Endometrium (tissue), 2 donors: ENCODE measurements around the gene OSBPL8.

ENCODE experiments used
- FAIRE-seq: peaks from 2 replicates; lab custom pipeline; 2012; peaks lifted over from hg19 to GRCh38; lab: Jason Lieb, UNC
- donor health status: control.
- donor health status: control.

The OSBPL8 gene

DNA sequence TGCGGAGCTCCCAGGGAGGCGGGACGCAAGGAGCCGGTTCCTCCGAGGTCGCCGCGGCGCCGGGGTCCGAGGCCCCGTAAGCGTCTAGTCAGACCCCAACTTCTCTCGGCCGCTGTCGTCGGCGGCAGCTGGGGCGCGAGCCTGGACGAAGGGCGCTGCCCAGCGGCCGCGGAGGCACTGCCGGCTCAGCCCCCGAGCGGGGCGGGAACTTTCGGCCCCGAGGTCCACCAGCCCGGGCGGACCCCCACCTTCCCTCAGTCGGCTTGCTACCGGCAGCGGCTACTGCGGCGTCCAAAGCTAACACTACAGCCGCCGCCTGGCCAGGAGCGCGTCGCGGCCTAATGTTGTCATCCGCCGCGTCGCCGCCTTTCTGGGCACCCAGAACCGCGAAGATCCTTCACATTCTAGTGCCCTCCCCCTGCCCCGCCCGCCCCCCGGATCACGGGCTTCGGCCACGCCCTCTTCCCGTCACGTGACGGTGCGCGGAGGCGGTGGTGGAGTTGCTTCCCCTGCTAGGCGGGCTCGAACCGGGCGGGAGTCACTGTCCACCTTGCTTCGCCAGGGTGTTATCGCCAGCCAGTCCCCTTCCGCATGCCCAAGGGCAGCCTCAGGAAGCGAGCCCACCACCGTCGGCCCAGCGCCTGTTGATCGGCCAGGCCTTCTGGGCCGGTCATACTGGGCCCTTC lies at the start of gene OSBPL8:
TSS of gene OSBPL8 (minus strand) at position 372 of the 686 bp plus-strand sequence. CDS start 72,220 bp downstream, outside the sequence.
- no peak for FAIRE-seq

GRCh38 chr12:76608070-76608469 lies 48.5 kb upstream of the OSBPL8 start:
- no peak for FAIRE-seq

- FAIRE-seq, result no peak
Observed at GRCh38 chr12:76595056-76595455, 35.5 kb upstream of the OSBPL8 start.

- no peak for FAIRE-seq
Observed at GRCh38 chr12:76591476-76591875, 31.9 kb upstream of the OSBPL8 start.

GRCh38 chr12:76590131-76590530 lies 30.6 kb upstream of the OSBPL8 start:
- no peak for FAIRE-seq

DNA sequence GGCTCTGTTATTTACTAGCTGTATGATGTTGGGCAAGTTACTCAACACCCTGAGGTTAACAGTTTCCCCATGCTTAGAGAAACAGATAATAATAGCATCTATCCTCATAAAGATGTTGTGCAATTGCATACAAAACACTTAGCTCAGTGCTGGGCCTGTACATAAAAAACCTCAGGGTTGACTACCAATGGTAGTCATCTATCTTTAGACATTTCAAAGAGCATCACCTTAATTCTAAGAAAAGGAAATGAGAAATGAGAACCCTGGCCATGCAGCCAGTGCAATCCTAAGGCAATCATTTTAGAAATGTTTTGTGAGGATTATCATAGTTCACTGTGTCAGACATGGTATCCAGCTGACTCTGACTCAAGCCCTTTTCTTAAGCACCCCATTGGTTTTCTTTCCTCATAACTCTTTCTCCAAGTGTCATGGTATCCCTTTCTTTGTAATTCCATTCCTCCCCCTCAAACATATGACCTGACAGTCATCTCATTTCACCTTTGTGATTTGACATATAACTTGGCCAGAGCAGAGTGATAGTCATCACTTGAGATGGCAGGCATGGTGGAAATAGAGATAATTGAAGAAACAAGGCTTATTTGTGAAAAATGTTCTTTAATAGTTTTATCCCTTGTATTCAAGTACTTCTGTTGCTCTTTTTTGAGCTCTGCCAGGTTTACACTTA lies 29.5 kb upstream of the OSBPL8 start:
- FAIRE-seq, result no peak

DNA sequence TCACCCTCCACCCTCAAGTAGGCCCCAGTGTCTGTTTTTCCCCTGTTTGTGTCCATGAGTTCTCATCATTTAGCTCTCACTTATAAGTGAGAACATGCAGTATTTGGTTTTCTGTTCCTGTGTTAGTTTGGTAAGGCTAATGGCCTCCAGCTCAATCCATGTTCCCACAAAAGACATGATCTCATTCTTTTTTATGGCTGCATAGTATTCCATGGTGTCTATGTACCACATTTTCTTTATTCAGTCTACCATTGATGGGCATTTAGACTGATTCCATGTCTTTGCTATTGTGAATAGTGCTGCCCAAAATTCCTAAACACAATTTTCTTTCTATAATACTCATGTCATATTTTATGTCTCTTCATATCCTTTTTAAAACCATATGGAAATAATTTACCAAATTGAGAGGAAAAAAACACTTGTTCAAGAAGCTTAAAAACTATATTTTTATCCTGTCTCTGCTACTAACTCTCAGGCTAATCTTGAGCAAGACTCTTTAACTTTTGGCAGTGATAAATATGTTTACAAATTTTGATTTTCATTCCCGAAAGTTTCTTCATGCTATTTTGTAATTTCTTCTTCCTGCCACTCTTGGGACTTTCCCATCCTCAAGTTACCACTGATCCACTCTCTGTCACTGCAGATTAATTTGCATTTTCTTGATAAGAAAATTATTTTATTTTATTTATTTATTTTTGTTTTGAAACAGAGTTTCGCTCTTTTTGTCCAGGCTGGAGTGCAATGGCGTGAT lies 28.0 kb upstream of the OSBPL8 start:
- no peak for FAIRE-seq

DNA sequence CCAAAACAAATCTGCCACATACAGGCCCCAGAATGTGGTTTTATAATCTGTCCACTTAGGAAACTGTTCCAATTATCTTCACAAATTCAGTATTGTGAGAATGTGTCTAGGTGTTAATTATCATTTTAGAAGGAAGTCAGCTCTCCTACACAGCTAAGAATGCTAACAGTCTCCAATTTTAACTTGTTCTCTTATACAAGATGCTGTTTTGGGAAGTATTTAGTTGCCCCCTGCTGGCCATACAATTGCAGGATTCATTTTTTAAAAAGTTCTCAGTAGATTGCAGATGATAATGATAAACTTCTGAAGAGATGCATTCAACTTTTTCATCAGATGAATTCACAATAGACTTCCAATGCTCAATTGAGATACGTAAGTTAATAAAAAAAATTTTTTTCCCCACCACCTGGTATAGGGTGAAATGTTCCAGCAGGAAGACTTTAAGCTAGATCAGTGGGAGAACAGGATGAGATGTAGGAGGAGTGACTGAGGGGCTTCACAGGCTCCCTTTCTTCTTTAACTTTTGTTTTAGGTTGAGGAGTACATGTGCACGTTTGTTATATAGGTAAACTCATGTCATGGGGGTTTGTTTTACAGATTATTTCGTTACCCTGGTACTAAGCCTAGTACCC lies 27.3 kb upstream of the OSBPL8 start:
- peak; percentile 88 for FAIRE-seq

GRCh38 chr12:76583301-76583700 lies 23.7 kb upstream of the OSBPL8 start:
- no peak for FAIRE-seq

GRCh38 chr12:76573840-76574373 lies 14.3 kb upstream of the OSBPL8 start:
- FAIRE-seq, result no peak

- FAIRE-seq, result no peak
Observed at GRCh38 chr12:76571256-76571655, 11.7 kb upstream of the OSBPL8 start.

GRCh38 chr12:76569685-76570604 lies 10.4 kb upstream of the OSBPL8 start:
- no peak for FAIRE-seq

DNA sequence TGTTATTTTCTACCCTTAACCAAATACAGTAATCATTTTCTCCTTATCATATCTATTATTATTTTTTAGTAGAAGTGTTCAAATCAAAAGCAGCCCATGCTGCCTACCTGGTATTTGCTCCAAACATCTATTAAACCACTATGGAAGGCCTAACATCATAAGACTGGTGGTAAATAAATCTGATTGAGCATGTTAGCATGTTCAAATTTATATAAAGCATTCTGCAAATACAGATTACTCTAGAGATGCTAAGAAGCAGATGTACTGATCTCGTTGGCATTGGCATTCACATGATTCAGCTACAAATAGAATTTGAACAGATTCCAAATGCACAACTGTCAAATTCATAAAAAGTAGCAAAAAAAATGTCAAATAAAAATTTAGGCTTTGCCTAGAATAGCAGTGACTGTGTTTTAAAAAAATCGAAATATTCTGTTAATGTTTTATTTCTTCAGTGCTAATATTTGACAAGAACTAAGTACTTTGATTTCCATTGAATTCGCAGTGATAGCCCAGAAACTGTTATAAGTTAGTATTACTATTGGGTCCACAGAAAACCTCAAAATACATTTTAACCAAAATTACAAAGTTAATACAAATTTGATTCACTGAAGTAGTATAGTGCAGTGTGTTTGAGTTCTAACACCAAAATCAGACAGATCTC lies 9.4 kb upstream of the OSBPL8 start:
- FAIRE-seq, result no peak

- FAIRE-seq, result no peak
Observed at GRCh38 chr12:76568130-76568529, 8.6 kb upstream of the OSBPL8 start.

DNA sequence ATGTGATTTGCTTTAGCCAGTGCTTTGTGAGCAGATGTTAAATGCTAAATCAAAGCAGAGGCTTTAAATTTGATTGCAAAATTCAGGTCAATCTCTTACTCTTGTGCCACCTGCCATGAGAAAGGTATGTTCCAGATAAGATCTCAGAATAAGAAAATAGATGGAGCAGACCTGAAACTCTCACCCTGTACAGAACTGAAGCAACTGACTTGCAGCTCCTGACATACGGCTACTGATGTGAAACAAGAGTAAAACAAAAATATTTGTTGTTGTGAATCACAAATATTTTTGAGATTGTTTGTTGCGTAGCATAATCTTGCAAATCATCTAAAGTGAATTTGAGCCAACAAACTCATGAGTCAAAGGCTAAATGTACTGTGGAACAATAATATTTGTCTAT lies 3.5 kb upstream of the OSBPL8 start:
- no peak for FAIRE-seq

GRCh38 chr12:76562130-76562529 lies 2.6 kb upstream of the OSBPL8 start:
- no peak for FAIRE-seq

DNA sequence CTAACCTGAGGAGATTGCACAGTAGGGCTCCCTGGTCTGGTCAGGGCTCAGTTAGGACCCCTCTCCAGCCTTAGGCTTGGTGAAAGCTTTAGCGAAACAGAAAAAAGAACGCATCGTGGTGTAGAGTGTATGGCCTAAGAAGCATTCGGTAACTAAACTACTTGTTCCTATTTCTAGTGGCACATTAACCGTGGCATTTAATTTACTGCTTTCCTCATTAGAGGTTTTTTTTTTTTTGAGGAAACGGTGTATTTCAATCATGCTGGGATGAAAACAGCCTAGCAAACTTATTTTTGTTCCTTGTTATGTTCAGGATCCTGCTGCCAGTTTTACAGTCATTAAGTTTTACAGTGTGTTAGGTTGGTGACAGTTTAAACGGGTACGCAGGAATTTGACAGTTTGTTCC lies 518 bp upstream of the OSBPL8 start:
- no peak for FAIRE-seq

DNA sequence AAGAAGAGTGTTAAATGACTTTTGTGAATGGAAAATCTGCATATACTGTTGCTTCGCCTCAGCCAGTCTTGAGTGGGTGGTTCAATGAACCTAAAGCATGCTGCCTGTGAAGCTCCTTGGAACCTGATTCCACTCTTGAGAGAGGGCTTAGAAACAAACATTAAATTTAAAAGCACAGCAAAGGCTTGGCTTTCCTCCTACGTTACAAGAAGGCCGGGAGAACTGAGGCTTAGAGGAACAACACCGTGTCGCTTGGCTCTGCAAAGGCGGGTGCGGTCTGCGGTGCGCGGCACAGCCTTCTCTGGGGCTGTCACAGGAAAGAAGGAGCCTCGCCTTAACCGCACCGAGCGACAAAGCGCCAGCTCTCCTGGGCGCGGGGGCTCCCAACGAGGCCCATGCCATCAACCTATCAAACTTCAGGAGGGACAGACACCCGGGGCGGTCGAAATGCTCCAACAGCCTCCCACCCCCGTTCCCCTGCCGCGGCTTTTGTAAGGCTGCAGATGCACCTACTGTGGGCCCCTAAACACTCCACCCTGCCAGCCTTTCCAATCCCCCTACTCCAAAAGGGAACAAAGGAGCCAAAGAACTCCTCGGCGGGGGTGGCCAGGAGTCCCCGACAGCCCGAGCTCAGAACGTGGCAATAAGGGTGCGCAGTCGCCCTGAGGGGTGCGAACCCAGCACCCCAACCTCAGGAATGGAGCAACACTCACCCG lies 729 bp downstream of the OSBPL8 start:
- no peak for FAIRE-seq

DNA sequence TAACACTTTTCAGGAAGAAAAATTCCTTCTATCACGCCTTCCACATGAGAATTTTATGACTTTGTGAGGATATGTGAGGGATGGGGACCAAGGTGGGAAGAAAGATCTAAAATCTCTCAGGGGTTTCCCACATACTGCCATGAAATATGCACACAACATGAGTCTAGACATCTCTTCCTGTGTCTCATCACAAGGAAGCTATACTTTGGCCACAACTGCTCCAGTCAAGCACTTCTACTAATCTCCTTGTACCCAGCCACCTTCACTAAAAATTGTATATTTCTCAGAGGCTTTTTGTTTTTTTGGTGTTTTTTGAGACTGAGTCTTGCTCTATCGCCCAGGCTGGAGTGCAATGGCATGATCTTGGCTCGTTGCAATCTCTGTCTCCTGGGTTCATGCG lies 3.2 kb downstream of the OSBPL8 start:
- FAIRE-seq, result no peak

- FAIRE-seq, result no peak
Observed at GRCh38 chr12:76555797-76556196, 3.8 kb downstream of the OSBPL8 start.
